H7 (cell line): Measurements from ENCODE around the gene SIGLEC6. TPM values are rescaled to one million over a fixed set of nuclear protein-coding genes. Genes with fewer than 3 reads are reported as not detected.
A peak's percentile ranks its signal among the peaks of the same experiment; 100 is the strongest.

Source experiments
- DNase-seq: peaks from one replicate; pipeline ENCODE4 v3.0.0; 2012
- H3K27me3 ChIP-seq: 2 replicates; pipeline ENCODE4 v1.6.0; 2011; ENCODE audit warnings: mild to moderate bottlenecking, low read length; ENCODE audit not compliant: control insufficient read depth, insufficient read depth
- H3K36me3 ChIP-seq: replicated peaks from 2 replicates; pipeline ENCODE4 v1.5.1; 2011; ENCODE audit warnings: low read length; ENCODE audit not compliant: control insufficient read depth, insufficient read depth
- H3K4me3 ChIP-seq: 2 replicates; pipeline ENCODE4 v1.5.1; 2011; ENCODE audit warnings: low read depth, mild to moderate bottlenecking, control low read depth, low read length, moderate library complexity; ENCODE audit not compliant: insufficient read depth
- total RNA-seq: library from RNA; depleted of rRNA; stranded (reverse); fragments of >200 nt; shearing (Covaris generic); gene quantifications from 2 replicates; pipeline ENCODE4 v1.2.3, GENCODE V29; 2014; rRNA removed

SIGLEC6 gene
- not detected in 2 replicates for total RNA-seq

DNA sequence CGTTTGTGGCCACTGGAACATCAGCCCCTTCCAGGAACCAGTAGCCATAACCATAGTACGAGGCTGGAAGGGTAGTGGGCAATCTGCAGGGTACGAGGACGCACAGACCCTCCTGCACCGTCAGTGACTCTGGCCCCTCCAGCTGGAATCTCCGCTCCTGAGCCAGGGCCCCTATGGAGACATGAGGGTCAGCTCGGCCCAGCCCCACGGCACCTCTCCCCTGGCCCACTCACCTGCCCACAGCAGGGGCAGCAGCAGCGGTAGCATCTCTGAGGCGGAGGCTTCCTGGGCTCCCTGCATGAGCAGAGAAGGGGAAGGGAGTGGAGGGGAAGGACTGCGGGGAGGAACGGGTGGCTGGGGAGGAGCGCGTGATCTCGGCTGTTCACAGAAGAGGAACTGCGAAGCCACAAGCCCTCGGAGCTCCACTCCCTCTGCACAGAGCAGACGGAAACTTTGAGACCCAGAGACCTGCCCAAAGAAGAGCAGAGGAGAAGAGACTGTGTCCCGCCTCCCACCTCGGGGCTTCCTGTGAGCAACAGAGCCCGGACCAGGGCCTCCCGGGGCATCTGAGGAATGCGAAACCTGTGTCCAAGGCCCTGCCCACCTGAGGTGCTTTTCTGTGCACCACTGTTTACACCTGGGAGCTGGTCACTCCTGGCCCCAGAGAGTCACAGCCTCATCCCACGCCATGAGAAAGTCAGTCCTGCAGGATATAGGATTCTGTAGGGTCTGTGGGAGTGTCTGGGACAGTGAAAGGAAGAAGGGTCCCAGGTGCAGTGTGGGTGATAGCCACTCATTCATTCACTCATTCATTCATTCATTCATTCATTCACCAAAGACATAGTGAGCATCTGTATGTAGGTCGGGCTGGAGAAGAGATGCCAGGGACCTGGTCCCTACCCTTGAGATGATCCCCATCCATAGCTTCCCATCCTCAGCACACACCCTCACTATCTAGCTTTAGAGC lies at the start of gene SIGLEC6:
SIGLEC6 (minus strand) TSS at position 322 of the 967 bp plus-strand sequence; CDS start at position 300, 22 bp downstream.
- H3K4me3 ChIP-seq, result no peak within 1 kb of the TSS
- H3K36me3 ChIP-seq, result no peaks in the 10 kb centered on the region
- DNase-seq, result no peak
- no peaks in the 10 kb centered on the region; the same call in 1 of the 2 replicates for H3K27me3 ChIP-seq

DNA sequence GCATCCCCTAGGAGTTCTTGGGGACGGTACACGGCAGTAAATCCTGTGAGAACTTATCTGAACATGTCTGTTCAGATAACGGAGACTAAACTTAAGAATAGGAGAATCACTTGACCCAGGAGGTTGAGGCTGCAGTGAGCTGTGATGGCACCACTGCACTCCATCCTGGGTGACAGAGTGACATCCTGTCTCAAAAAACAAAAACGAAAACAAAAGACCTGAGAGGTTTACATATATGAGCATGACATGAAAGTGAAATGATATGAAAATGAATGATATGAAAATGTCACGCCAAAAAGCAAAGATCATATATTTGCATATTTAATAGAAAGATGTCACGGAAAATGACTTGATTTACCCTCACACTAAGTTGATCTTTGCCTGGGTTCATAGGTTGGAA lies 45.4 kb upstream of the SIGLEC6 start:
- DNase-seq, result no peak
- H3K27me3 ChIP-seq, result no peaks in the 10 kb centered on the region
- no peak overlapping the region for H3K4me3 ChIP-seq
- peaks cover 8% of the 10 kb centered on the region for H3K36me3 ChIP-seq

DNA sequence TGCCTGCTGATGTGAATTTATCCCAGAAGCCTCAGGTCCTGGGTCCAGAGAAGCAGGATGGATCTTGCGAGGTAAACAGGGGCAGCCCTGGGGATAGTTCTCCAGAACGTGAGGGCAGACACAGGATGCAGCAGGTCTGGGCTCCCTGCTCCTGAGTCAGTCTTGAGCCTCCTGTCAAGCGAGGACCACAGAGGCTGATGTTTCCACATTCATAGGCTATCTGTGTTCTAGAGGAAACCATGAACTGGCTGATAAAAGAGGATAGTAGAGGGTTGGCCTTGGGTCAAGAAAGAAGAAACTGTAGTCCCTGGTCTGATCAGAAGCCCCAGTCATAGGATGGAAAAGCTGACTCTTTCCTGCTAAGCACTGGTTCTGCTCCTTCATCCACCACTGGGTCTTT lies 41.9 kb upstream of the SIGLEC6 start:
- H3K4me3 ChIP-seq, result no peak overlapping the region
- DNase-seq, result no peak
- H3K36me3 ChIP-seq, result peaks cover 5% of the 10 kb centered on the region
- H3K27me3 ChIP-seq, result no peaks in the 10 kb centered on the region

DNA sequence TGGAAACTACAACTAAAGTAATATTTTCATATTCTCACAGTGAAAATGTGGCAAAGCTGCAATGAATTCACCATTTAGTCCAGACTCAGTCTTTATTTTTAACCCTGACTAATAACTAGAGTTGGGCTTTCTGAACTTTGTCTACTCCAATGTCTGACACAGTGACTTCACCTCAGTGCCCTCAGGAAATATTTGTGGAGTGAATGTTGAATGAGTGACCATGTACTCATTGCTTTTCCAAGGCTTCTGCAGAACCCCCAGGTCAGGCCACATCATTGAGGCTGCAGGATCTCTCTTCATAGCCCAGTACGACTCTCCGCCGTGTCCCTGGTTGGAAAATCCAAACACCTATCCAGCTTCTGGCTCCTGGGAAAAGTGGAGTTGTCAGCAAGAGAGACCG lies 41.4 kb upstream of the SIGLEC6 start:
- Histone ChIP-seq H3K36me3 (peaks cover 5% of the 10 kb centered on the region), H3K4me3 (no peak overlapping the region), H3K27me3 (no peaks in the 10 kb centered on the region)
- DNase-seq, result no peak

DNA sequence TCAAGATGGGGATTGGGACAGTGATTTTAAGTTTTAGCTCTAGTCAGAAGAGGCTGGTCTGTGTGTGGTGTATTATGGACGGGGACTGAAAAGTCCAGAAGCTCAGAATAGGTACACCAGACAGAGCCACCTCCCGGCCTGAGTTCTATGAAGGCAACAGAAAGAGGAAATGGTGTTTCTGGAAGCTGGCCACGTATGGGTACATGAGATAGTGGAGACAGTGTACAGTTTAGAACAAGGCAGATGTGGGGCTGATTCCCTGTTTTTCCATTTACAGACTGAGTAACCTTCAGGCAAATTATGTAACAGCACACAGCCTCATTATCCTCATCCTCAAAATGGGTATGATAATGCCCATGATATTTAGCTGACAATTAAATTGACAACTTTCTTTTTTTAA lies 40.9 kb upstream of the SIGLEC6 start:
- Histone ChIP-seq H3K4me3 (no peak overlapping the region), H3K27me3 (no peaks in the 10 kb centered on the region), H3K36me3 (peaks cover 5% of the 10 kb centered on the region)
- no peak for DNase-seq

DNA sequence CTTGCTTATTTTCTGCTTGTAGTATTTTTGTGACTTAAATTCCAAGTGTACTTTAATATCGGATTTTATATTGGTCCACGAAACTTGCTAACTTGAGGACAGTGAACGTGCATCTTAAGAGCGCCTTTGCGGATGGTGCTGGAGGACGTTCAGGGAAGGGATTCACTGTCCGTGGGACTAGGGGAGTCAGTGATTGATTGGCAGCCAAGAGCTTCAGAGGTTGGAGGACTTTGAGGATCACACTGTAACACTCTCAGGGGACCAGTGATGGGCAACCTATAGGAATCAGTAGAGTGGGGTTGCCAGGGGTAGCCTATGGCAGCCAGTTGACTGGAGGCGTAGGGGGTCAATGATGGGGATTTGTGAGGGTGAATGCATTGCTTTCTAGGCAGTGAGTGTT lies 40.1 kb upstream of the SIGLEC6 start:
- no peaks in the 10 kb centered on the region for H3K27me3 ChIP-seq
- DNase-seq, result no peak
- peak overlapping the region; percentile 55 for H3K4me3 ChIP-seq
- H3K36me3 ChIP-seq, result peaks cover 5% of the 10 kb centered on the region

DNA sequence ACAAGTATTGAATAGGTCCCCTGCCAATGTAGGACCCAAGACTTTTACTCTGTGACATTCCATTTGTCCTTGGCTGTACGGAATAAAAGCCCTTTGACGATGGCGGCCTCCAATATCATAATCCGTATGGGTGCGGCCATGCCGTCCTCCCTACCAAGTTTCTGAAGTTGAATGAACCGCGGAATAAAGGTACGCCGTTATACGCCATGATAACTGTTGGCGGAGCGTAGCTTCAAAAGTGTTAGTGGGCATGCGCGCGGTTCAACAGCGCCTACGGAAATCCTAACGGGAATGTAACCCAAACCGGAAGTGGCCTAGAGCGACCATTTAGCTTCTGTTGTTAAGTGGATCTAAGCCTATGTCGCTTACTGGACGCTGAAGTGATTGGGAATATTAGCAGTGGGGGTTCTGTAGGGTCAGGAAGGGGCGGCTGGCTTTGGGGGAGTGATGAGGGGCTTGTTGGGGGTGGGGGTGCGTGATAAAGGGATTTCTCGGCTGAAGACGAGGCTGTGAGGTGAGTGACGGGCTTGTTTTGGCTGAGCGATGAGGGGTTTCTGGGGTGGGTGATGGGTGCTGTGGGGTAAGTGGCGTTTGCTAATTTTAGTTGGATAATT lies 39.6 kb upstream of the SIGLEC6 start, which contains the start of gene ZNF175:
ZNF175 (plus strand) TSS at position 322 of the 614 bp plus-strand sequence. CDS start 2,047 bp downstream, outside the sequence.
- peaks cover 5% of the 10 kb centered on the region for H3K36me3 ChIP-seq
- H3K27me3 ChIP-seq, result no peaks in the 10 kb centered on the region
- H3K4me3 ChIP-seq, result peak within 1 kb of the TSS; percentile 55
- peak; percentile 76 for DNase-seq

DNA sequence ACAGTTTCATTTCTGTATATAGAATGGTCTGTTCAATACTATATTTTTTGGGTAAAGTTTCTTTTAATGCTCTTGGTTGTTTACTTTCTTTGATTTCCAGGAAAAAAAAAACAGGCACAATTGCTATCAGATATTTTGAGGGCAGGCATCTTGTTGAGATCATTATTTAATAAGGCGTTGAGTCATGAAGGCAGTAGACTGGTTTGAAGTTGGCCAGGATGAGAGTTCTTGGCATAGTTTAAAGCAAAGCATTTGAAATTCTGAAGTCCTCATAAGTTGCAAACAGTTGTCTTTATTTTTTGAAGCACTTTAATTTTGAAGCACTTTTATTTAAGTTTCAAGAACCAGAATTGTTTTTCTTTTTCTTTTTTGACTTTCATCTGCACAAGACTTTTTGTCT lies 37.0 kb upstream of the SIGLEC6 start:
- Histone ChIP-seq H3K36me3 (peaks cover 5% of the 10 kb centered on the region), H3K4me3 (no peak overlapping the region), H3K27me3 (no peaks in the 10 kb centered on the region; the same call in 1 of the 2 replicates)
- no peak for DNase-seq

DNA sequence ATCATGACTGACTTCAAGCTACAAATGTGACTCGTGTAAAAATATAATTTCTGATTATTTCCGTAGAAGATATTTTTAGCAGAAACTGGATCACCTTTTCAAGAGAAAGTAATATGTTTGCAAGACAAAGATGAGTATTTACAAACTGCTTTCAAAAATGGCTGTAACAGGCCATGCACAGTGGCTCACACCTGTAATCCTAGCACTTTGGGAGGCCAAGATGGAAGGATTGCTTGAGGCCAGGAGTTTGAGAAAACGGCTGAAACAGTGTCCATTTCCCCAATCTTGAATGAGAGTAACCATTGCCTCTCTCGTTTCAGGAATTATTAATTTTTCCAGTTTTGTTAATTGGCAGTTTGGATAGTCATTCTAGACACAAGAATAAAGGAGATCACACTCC lies 36.1 kb upstream of the SIGLEC6 start:
- Histone ChIP-seq H3K27me3 (no peaks in the 10 kb centered on the region; the same call in 1 of the 2 replicates), H3K36me3 (no peaks in the 10 kb centered on the region), H3K4me3 (no peak overlapping the region)
- no peak for DNase-seq

DNA sequence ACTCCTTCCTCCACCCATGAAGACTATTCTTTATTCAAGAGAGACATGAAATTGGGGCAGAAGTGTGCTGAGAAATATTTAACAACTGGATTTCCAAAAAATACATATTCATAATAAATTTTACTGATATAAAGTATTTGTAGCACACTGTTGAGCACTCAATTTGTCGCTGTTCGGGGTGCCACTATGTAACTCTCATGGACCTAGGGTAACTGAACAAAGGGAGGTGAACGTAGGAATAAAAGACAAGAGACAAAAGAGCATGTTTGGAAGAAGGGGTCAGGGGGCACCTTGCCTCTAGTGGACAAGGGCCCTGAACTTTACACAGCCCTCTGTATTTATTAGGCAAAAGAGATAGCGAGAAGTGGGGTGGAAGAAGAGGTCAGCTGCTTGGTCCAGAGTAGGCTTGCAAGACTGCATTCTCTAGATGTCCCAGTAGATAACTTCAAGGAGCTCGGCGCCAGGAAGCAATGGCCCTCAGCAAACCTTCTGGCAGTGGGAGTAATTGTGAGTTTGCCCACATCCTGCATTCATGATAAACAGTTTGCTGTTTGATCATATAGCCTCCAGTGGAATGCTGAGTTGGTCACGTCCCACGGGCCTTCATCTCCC lies 35.1 kb upstream of the SIGLEC6 start:
- no peaks in the 10 kb centered on the region; the same call in 1 of the 2 replicates for H3K27me3 ChIP-seq
- H3K4me3 ChIP-seq, result no peak overlapping the region
- DNase-seq, result no peak
- no peaks in the 10 kb centered on the region for H3K36me3 ChIP-seq

DNA sequence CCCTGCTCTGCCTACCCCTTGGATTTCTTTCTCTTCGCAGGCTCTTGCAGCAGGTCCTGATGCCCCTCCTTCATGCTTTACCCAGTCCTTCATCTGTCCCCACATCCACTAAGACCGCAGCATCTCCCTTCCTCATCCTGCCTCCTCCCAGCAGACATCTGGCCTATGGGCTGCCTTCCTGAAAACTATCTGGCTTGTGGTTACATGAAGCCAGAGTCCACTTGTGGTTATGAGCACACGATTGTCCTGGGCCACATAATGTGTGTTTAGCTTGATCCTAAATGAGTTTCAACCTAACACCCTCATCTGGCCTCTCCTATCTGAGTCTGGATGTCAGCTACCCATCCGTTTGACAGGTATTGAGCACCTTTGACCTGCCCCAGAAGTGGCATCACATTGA lies 34.1 kb upstream of the SIGLEC6 start:
- H3K36me3 ChIP-seq, result no peaks in the 10 kb centered on the region
- no peaks in the 10 kb centered on the region; the same call in 1 of the 2 replicates for H3K27me3 ChIP-seq
- H3K4me3 ChIP-seq, result no peak overlapping the region
- DNase-seq, result no peak

DNA sequence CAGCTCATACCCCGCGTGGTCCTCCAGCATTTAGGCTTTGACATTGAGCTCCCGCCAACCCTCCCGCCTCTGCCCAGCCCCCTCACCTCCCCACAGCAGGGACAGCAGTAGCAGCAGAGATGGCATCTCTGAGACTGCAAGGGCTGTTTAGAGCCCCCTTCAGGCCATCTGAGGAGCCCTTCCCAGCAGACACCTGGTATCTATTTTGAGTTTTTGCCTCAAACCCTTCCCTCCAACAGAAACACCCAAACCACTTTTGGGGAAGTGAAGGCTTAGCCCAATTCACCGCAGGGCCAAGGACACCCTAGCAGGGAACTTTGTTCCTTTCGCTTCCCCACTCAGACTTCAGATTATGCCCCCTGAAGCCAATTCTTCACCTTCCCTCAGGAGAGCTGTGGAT lies 33.3 kb upstream of the SIGLEC6 start:
- H3K27me3 ChIP-seq, result no peaks in the 10 kb centered on the region; the same call in 1 of the 2 replicates
- no peak for DNase-seq
- H3K4me3 ChIP-seq, result no peak overlapping the region
- no peaks in the 10 kb centered on the region for H3K36me3 ChIP-seq

DNA sequence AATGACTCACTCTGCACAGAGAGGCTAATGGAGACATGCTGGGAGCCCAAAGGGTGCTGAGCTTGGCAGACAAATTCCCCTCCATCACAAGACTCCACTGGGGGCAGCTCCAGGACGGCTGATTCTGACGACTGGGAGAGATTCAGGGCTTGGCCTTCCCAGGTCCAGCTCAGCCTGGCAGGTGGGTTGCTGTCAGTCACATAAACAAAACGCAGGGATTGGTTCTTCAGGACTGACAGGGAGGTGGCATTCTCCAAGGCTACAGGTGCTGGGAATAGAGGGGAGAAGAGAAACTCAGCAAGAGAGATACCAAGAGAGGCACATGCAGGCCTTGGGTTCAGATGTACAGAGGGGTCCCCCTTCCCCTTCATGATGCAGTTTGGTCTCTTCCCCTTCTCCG lies 28.9 kb upstream of the SIGLEC6 start:
- Histone ChIP-seq H3K27me3 (no peaks in the 10 kb centered on the region; the same call in 1 of the 2 replicates), H3K36me3 (no peaks in the 10 kb centered on the region), H3K4me3 (no peak overlapping the region)
- DNase-seq, result no peak

DNA sequence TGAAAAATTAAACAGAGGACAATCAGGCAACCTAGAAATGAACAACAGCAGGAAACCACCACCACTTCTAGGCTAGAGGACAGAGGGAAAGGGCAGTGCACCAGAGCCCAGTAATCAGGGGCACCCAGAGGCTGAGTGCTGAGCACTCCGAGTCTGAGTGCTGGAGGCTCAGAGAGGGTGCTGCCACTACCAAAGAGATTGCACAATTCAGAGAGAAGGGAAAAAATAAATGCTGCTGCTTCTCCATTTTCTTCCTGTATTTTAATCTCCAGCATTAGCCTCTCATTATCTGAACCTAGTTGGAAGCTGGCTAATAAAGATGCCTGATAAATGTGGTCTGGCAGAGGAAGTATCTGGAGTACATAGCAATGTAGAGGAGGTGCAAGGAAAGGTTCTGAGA lies 27.8 kb upstream of the SIGLEC6 start:
- DNase-seq, result no peak
- no peak overlapping the region for H3K4me3 ChIP-seq
- no peaks in the 10 kb centered on the region; the same call in 1 of the 2 replicates for H3K27me3 ChIP-seq
- no peaks in the 10 kb centered on the region for H3K36me3 ChIP-seq
